Epidermal melanocyte (primary cell): Measurements from ENCODE around the gene CHCHD6.
A peak's percentile ranks its signal among the peaks of the same experiment; 100 is the strongest.

ENCODE experiments used
- DNase-seq: peaks from one replicate; pipeline ENCODE4 v3.0.0; 2011; ENCODE audit warnings: low spot score; ENCODE audit not compliant: insufficient read length

CHCHD6 gene

DNA sequence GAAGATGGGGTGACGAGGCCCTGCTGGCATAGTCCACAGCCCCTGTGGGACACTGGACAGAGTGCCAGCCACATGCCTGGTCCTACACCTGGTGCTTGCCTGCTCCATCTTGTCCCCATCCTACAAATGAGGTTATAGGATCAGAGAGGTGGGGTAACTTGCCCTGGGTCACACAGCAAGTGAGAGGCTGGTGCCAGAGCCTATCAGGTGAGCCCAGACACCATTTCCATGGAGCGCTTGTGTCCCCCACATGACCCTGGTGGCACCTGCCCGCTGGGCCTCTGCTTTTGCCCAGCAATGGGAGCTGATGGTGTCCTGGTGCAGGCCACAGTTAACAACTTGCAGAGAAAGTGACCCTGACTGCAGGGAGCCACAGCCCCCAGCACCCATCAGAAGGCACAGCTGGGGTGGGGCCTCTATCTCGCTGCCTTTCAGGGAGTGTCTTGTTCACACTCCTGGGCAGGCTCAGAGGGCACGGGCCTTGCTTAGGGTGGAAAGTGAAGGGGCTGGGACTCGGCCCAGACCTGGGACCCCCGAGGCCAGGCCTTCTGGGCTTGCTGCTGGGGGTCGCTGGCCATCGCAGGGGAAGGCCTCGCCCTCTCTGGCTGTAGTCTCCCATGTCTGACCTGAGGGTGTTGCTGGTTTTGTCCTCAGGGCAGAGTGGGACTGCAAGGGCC lies 286.1 kb downstream of the CHCHD6 start:
- DNase-seq = no peak

DNA sequence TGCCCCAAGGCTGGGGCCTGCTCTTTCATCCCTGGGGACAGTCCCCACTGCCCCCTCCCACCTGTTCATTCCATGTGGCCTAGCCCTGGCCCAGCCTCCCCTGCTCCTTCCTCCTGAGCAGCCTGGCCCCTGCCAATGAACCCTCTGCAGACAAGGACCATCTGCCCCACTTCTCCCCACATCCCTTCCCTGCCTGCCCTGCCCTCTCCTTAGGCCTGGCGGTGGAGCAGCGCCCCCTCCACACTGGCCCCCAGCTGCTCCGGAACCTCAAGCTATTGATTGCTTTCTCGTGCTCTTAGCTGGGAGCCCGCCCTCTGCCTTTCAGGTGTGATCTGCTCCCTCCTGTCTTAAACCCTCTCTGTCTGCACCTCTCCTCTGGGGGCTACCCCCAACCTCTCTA lies 286.9 kb downstream of the CHCHD6 start:
- DNase-seq = no peak

DNA sequence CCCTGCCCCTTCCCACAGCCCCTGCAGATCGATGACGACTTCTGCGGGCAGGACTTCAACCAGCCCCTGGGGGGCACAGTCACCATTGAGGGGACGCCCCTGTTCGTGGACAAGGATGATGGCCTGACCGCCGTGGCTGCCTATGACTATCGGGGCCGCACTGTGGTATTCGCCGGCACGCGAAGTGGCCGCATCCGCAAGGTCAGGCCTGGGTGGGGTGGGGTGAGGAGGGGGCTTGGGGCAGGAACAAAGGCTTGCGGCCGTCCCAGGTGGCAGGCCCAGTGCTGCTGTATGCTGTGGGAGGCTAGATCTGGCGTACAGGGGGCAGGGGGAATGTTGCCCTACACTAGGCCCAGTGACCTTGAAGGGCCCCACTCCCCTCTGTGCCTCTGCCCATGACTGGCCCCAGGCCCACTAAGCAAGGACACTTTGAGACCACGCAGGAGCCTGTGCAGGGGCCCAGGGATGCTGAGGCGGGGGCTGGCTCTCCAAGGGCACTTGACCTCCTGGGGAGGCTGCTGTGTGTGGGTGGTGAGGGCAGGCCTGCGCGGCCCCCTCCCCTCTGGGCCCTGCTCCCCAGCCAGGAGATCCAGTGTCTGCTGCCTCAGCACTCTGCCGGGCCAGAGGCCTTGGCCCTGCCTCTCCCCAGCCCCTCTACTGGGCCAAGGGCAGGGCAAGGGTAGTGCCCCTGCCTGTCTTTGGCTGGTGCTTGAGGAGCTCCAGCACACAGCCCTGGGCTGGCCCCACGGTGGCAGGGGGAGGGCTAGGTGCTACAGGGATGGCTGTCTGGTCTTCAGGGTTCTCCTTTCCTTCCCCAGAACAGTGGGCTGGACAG lies 287.5 kb downstream of the CHCHD6 start:
- no peak for DNase-seq

DNA sequence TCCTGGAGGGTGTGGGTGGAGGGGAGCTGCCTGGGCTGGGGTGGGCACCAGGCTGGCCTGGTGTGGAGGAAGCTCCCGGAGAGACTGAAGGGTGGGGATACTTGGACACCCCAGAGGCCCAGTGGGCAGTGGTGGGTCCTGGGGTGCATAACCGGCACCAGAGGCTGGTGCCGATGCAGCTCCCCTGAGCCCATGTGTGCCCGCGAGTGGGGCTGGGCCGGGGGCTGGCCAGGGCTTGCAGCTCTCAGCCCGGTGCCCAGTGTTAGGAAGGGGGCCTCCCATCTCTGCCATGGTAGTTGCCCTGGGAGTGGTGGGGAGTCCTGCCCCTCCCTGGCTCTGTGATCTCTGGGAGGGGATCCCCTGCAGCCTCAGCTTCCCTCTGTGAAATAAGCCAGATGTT lies 288.2 kb downstream of the CHCHD6 start:
- DNase-seq = no peak

DNA sequence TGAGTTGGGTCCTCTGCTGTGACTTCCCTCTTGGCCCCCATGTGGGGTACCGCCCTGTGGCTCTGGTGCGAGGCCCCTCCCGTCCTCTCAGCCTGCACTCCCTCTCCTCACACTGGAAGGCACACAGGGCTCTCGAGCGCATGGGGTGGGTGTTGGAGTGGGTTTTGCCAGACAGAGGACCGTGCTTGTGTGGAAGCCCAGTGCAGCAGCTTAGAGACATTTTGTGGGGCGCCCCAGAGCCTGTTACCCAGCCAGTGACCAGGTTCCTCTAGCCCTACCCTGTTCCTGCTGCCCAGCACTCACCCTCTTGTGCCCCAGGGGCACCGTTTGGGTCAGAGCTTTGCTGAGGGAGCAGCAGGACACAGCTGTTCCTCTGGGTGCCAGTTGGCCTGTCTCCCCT lies 288.7 kb downstream of the CHCHD6 start:
- no peak for DNase-seq

DNA sequence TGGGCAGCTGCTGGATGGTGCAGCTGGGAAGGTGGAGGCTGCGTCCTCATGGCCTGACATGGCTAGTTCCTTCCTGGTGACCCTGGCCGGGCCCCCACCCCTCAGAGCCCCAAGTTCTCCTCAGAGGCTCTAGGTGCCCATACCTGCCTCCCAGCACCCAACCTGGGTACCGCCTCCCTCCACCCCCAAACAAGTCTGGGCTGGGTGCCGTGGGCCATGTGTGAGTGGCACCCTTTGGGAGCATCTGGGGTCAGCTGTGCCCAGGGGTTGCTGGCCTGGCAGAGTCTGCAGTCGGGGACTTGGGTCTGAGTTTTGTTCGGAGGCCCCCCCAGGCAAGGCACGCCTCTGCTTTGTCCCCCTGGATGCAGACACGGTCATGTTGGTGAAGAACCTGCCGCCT lies 289.4 kb downstream of the CHCHD6 start:
- DNase-seq = no peak

DNA sequence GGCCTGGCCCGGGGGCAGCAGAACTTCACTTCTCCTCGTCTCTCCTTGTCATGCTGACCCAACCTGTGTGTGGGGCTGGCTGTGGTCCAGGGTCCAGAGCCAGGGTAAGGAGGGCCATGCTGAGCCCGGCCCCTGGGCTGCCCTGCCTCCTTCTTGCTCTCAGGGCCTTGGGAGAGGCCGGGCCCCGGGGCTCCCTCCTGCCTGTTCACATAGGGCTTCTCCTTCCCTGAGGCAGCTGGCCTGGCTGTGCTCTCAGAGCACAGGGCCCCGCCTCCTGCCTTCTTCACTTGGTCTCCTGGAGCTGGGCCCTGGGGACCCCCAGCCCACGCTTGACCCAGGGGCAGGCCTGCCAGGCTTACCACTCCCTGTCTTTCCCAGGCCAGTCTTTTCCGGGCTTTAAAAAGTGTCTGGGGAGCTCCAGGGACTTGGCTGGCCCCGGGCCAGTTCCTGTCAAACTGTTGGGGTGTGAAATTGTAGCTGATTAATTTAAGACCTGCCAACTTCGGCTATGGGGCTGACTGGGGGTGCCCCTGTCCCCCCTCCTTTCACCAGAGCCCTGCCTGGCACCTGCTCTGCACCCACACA lies 290.7 kb downstream of the CHCHD6 start:
- no peak for DNase-seq

DNA sequence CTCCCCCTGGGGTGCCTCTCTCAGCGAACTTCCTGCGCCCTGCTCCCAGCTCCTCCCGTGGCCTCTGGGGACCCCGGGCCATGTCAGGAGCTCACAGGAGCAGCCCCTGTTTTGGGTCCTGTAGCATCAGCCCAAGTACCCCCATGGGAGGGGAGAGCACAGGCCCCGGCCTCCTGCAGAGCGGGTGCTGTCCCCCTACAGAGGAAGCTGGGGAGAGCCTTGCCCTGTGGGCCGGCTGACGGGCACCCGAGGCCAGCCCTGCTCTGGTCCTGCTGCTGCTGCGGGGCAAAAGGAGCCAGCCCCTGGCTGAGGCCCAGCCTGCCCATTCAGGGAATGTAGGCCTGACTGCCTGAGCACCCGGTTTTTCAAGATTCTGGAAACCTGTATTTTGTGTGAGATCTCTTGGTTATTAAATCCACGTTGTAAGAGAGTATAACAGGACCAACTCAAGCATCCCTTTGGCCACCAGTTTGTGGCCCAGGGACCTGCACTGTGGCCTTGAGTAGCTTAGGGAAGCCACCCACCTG lies 291.3 kb downstream of the CHCHD6 start:
- no peak for DNase-seq

DNA sequence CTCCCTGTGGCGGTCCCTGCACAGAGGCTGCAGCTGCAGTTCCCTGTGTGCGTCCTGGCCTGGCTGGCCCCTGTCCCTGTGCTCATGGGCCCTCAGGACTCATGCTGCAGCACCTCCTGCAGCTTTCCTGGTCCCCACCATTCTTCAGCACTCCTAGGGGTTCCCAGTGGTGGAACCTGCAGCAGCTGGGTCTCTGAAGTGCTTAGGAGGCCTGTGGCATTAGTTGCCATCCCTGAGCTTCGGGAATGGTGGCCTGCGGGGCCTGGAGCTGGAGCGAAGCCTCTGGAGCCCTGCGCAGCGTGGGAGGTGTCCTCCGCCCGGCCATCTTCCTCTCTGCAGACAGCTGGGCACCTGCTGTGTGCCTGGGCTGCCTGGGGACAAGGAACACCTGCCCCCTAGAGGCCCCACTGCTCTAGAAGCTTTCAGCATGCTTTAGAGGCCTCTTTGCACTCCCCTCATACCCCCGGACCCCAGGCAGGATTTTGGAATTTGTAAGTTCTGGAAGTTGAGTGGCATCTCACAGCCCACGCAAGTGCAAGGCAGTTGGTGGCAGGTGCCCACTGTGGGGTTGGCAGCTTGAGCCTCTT lies 292.0 kb downstream of the CHCHD6 start:
- no peak for DNase-seq

DNA sequence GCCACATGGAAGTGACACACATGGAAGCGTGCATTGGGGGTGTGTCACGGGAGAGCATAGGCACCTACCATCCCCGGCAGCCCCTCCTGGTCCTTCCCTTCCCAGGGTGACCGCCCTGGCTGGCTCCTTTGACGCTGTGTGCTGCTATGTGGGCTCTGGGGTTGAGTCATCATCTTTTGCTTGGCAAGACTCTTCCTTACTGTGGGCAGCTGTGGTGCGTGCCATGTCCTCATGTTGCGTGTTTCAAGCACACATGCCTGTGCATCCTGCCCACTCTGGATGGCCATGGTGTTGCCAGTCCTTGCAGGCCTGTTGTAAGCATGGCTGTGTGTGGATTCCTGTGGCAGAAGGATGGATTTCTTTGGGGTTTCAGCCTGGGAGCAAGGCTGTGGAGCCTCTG lies 292.9 kb downstream of the CHCHD6 start:
- no peak for DNase-seq

DNA sequence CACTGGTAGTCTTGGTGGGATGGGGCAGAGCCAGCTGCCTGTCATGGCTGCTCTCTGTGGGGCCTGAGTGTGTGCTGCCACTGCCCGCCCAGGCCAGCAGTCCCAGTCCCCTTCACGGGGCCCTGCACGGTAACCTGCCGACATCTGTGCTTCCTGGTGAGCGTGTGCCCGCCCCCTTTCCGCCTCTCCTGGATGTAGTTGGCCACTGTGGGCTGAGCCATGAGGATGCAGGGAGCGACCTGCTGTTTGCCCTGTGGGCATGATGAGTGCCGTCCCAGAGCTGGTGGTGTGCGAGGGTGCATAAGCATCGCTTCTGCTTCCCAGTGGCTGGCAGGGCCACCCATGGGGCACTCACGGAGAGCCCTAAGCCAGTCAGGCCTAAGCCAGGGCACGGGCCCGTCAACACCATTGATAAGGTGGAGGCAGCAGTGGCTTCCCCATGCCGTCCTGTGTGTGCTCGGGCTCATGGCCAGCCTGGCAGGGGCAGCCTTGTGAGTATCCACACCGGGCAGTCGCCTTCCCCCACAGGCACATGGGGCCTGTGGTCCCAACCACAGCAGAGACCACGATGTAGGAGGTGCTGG lies 293.5 kb downstream of the CHCHD6 start:
- DNase-seq = no peak

DNA sequence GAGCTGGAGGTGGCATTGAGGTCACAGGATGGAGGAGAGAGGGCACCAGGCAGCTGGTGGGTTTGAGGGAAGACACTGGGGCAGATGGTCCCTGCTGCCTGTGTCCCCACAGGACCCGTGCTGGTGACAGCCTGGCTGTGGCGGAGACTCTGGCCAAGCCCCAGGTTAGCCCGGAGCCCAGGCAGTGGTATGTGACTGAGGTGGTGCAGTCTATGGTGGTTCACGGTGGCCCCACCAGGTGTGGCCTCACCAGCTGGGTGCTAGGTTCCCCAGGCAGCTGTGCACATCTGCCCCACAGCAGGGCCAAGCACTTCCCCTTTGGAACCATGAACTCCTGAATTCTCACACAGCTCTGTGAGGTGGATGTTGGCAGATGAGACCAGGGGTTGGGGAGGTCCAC lies 294.3 kb downstream of the CHCHD6 start:
- no peak for DNase-seq

DNA sequence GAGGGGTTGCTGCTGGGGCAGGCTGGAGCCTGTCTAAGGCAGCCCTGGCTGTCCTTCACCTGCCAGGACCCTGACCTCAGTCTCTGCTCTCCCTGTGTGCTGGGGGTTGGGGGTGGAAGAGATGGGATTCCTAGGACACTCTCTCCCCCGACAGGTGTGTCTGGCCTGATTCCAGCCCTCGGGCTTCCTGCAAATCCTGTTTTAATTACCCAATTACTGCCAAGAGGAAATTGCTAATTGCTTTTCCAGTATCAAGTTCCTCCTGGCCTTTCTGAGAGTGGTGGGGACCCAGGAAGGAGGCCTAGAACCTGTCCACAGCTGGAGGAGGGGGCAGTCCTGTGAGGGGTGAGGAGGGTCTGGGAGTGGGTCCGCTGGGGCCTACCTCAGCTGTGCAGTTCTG lies 294.7 kb downstream of the CHCHD6 start:
- DNase-seq = no peak

DNA sequence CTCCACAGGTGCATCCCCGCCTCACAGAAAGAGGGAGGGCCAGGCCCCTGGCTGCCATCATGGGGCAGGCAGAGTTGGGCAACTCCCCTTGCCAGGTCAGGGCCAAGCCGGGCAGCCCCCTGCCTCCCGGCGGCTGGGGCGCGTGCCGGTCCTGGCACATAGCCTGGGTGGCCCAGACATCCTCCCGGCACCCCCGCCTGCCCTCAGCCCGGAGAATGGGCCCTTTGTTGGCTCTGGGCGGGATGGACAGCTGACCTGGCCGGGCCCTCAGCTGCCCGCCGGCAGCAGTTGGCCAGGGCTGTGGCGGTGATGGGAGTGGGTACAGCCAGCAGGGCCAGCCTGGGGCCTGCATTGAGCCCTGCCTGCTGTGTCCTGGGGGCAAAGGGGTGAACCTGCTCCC lies 295.3 kb downstream of the CHCHD6 start:
- DNase-seq = peak; percentile 86

DNA sequence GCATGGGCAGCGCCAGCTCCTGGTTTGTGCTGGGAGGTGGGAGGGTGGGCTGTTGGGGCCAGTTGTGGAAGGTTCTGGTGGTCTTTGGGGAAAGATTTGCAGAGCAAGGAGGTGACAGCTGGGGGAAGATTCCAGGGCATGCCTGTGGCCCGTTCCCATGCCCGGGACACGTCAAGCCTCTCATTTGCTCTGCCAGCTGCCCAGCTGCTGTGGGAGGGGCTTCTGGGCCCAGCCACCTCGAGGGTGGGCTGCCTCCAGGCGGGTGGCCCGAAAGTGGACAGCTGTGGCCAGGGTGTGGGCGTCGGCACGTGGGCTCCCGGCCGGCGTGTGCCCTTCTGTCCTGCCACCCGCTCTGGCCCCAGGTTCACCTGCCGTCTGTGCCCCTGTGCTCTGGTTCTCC lies 296.1 kb downstream of the CHCHD6 start:
- no peak for DNase-seq

DNA sequence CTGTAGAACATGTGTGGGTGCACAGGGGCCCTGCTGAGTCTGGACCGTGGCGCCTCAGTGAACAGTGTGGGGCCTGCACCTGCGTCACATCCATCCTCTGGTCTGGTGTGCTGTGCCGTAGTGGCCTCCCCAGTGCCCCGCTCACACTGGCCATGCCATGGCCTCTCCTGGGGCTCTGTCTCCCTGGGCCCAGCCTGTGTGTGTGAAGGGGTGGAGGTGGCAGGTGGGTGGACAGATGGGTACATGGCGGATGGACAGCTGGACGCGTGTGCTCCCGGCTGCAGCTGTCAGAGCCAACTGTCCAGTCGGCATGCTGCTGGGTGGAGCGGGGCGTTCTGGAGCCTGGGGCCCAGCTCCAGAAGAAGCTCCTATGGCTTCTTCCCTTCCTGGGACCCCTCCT lies 296.7 kb downstream of the CHCHD6 start:
- DNase-seq = no peak

DNA sequence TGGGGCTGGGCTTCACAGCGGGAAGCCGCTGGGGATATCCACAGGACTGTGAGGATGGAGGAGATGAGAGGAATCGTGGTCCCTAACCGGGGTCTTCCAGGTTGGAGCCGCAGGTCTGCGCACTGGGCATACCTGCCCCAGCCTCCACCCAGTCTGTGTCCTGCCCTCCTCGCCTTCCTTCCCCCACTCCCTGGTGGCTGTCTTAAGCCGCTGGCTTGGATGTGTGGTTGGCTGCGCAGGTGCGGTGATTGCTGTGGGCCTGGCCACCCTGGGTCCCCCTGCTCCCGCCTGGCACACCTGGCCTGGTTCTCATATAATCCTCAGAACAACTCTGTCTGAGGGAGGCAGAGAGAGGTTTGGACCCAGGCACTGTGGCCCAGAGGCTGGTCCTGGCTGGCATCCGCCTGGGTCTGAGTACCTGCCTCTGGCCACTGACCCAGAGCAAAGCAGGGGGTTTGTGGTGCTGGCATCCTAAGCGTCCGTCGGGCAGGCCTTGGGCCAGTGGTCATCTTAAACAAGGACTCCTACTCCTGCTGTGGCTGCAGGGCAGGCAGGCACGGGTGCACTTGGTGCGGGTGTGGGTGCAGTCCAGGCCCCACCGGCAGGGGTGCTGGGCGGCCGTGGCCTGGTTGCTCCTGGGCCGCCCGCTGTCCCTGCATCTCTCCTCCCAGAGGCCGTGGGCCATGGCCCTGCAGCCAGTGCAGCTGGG lies 297.6 kb downstream of the CHCHD6 start:
- DNase-seq = no peak

DNA sequence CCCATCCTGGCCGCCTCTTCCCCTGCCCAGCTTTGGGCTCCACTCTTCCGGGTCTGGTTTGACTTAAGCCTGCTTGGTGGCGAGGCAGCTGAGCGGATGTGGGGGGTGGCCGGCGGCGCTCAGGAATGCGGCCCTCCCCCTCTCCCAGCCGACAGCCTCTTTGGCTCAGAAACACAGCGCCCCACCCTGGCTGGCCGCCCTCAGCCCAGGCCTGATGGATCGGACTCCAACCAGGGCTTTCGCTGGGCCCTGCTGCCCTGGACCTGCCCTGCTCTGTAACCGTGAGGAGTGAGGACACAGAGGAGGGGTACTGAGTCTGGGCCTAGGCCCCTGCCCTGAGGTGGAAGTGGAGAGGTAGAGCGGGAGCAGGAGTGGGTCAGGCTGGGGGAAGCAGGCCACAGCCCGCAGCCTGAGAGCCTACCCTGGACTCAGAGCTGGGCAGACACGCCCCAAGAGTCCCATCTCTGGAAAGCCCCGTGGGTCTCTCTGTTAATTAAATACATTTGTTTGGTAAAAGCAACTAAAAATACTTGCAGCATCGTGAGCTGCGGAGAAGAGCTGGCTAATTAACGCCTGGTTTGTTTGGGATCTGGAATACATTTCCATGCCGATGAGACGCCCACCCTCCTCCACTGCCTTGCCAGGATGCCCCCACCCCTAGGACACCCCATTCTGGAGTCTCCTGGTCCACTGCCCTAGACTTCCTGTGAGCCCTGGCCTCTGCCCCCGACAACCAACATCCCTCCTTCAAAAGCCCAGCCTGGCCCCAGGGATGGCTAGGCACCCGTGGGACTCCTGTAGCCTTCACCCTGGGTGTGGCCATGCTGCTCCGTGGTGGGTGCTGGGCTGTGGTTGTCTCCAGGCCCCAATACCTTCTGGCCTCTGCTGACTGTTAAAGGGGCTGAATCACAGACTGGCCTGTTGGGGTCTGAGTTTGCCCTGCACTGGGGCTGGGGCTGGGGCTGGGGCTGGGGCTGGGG lies 298.4 kb downstream of the CHCHD6 start:
- DNase-seq = peak; percentile 98

DNA sequence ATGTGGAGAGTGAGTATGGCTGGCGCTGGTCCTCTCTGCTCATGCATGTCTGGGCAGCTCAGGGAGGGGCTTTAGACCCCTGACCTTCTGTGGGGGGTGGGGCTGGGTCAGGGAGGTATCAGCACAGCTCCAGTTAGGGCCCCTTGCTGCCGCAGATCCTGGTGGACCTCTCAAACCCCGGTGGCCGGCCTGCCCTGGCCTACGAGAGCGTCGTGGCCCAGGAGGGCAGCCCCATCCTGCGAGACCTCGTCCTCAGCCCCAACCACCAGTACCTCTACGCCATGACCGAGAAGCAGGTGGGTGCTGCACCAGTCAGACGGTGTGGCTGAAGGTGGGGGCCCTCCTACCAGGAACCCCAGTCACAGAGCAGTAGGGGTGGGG lies 299.1 kb downstream of the CHCHD6 start:
- no peak for DNase-seq
